H1 (cell line): ENCODE measurements around the gene HLA-DPB1. TPM values are rescaled to one million over a fixed set of nuclear protein-coding genes. Genes with fewer than 3 reads are reported as not detected.

Experiments used
- CTCF ChIA-PET: fragments of 300-600 bp; sonication (Branson Sonifier 250); formaldehyde crosslinking; loops from one replicate; lab custom pipeline; 2021; ENCODE audit not compliant: partially characterized antibody; lab: Charles Lee
- POLR2A ChIA-PET: fragments of 300-600 bp; sonication (Branson Sonifier 250); formaldehyde crosslinking; loops from one replicate; lab custom pipeline; 2021; ENCODE audit warnings: inconsistent platforms; ENCODE audit not compliant: partially characterized antibody; lab: Charles Lee
- DNase-seq, 2 experiments: peaks; one replicate each; pipeline versions ENCODE4 v3.0.0 to v3.0.0-alpha.2; 2010 to 2022; ENCODE audit warnings: low spot score in 2 of 2, low read depth in 1 of 2, mixed read lengths in 1 of 2
- FAIRE-seq: peaks from 2 replicates; lab custom pipeline; 2011; peaks lifted over from hg19 to GRCh38; lab: Jason Lieb, UNC
- H2AFZ ChIP-seq: 2 replicates; pipeline ENCODE4 v1.8.1; 2012; ENCODE audit warnings: low read length, inconsistent platforms
- H2AK5ac ChIP-seq: 2 replicates; pipeline ENCODE4 v1.6.1; 2013; ENCODE audit warnings: low read depth, low read length
- H2BK120ac ChIP-seq: replicated peaks from 2 replicates; pipeline ENCODE3; 2013; ENCODE audit warnings: low read depth, low read length, inconsistent platforms
- H2BK12ac ChIP-seq: 2 replicates; pipeline ENCODE4 v1.6.1; 2013; ENCODE audit warnings: low read depth, low read length
- H2BK15ac ChIP-seq: 2 replicates; pipeline ENCODE4 v1.6.1; 2013; ENCODE audit warnings: low read length
- H2BK20ac ChIP-seq: 2 replicates; pipeline ENCODE4 v1.6.1; 2013; ENCODE audit warnings: low read length
- H2BK5ac ChIP-seq: 2 replicates; pipeline ENCODE4 v1.6.1; 2013; ENCODE audit warnings: low read depth, low read length
- H3K14ac ChIP-seq: 2 replicates; pipeline ENCODE4 v1.6.1; 2013; ENCODE audit warnings: inconsistent platforms; ENCODE audit not compliant: insufficient read length
- H3K18ac ChIP-seq: 2 replicates; pipeline ENCODE4 v1.6.1; 2013; ENCODE audit warnings: low read length; ENCODE audit errors: extremely low read depth
- H3K23ac ChIP-seq: 2 replicates; pipeline ENCODE4 v1.6.1; 2013; ENCODE audit warnings: inconsistent platforms; ENCODE audit not compliant: insufficient read length
- H3K23me2 ChIP-seq: 2 replicates; pipeline ENCODE4 v1.6.1; 2013; ENCODE audit warnings: low read depth, low read length
- H3K27ac ChIP-seq: 2 replicates; pipeline ENCODE4 v1.6.1; 2011; ENCODE audit warnings: low read depth, low read length, inconsistent platforms
- H3K27me3 ChIP-seq, 4 experiments: replicated peaks in 1 of 4; 1 replicate in 1 of 4; 2 replicates in 3 of 4; pipeline versions ENCODE4 v1.6.1 to v1.8.1; 2011 to 2013; ENCODE audit warnings: low read length in 3 of 4, mild to moderate bottlenecking in 3 of 4, inconsistent platforms in 2 of 4, mixed read lengths in 2 of 4, moderate library complexity in 1 of 4; ENCODE audit not compliant: control insufficient read depth in 3 of 4, insufficient read depth in 3 of 4; ENCODE audit errors: extremely low read depth in 1 of 4
- H3K36me3 ChIP-seq, 4 experiments: 2 replicates each; pipeline versions ENCODE4 v1.6.1 to v1.8.1; 2011 to 2013; ENCODE audit warnings: mild to moderate bottlenecking in 4 of 4, low read length in 3 of 4, moderate library complexity in 2 of 4, control low read depth in 1 of 4, inconsistent platforms in 1 of 4; ENCODE audit not compliant: insufficient read depth in 4 of 4, control insufficient read depth in 2 of 4
- H3K4ac ChIP-seq: replicated peaks from 2 replicates; pipeline ENCODE3; 2013; ENCODE audit warnings: low read length, low read depth, mixed read lengths, inconsistent platforms; ENCODE audit not compliant: insufficient read length
- H3K4me1 ChIP-seq, 4 experiments: replicated peaks in 1 of 4; 1 replicate in 1 of 4; 2 replicates in 3 of 4; pipeline versions ENCODE4 v1.6.1 to v1.8.1; 2011 to 2013; ENCODE audit warnings: low read length in 3 of 4, inconsistent platforms in 2 of 4, mixed read lengths in 1 of 4; ENCODE audit not compliant: insufficient read depth in 4 of 4, control insufficient read depth in 3 of 4
- H3K4me2 ChIP-seq, 2 experiments: 2 replicates each; pipeline versions ENCODE4 v1.6.1 to v1.8.1; 2011 to 2013; ENCODE audit warnings: low read depth in 2 of 2, low read length in 2 of 2, control low read depth in 1 of 2, inconsistent platforms in 1 of 2, mild to moderate bottlenecking in 1 of 2; ENCODE audit not compliant: insufficient read depth in 1 of 2
- H3K4me3 ChIP-seq, 4 experiments: fragments of 200-600, 300-600 bp in 1 of 4; sonication (generic), shearing (Covaris generic), sonication (Bioruptor Twin) in 1 of 4; 2 replicates each; pipeline versions ENCODE4 v1.5.1 to v1.8.1; 2011 to 2016; ENCODE audit warnings: low read length in 4 of 4, low read depth in 3 of 4, control low read depth in 2 of 4, inconsistent platforms in 2 of 4, mild to moderate bottlenecking in 2 of 4, mixed read lengths in 1 of 4, moderate library complexity in 1 of 4; ENCODE audit not compliant: insufficient read depth in 2 of 4; ENCODE audit errors: extremely low read depth in 1 of 4
- H3K56ac ChIP-seq: replicated peaks from 2 replicates; pipeline ENCODE3; 2013; ENCODE audit warnings: low read depth, mild to moderate bottlenecking, mixed read lengths, low read length, inconsistent platforms; ENCODE audit not compliant: insufficient read length
- H3K79me1 ChIP-seq: 2 replicates; pipeline ENCODE4 v1.6.1; 2013; ENCODE audit warnings: low read depth, low read length, control low read depth
- H3K79me2 ChIP-seq, 2 experiments: 2 replicates each; pipeline versions ENCODE4 v1.6.1 to v1.8.1; 2012 to 2013; ENCODE audit warnings: low read length in 2 of 2, mild to moderate bottlenecking in 2 of 2, inconsistent platforms in 1 of 2; ENCODE audit not compliant: insufficient read depth in 2 of 2, control insufficient read depth in 1 of 2
- H3K9ac ChIP-seq, 4 experiments: replicated peaks in 1 of 4; 1 replicate in 1 of 4; 2 replicates in 3 of 4; pipeline versions ENCODE4 v1.6.1 to v1.8.1; 2011 to 2013; ENCODE audit warnings: low read depth in 3 of 4, low read length in 3 of 4, control low read depth in 2 of 4, mild to moderate bottlenecking in 2 of 4, moderate library complexity in 2 of 4, inconsistent platforms in 1 of 4; ENCODE audit errors: extremely low read depth in 1 of 4
- H3K9me3 ChIP-seq, 2 experiments: 2 replicates each; pipeline versions ENCODE4 v1.6.1 to v1.8.1; 2012 to 2013; ENCODE audit warnings: mild to moderate bottlenecking in 2 of 2, moderate library complexity in 2 of 2, control low read depth in 1 of 2, inconsistent platforms in 1 of 2, low read depth in 1 of 2, low read length in 1 of 2, mixed read lengths in 1 of 2; ENCODE audit not compliant: insufficient read depth in 2 of 2
- H4K20me1 ChIP-seq, 2 experiments: replicated peaks in 1 of 2; 2 replicates each; pipeline versions ENCODE3 to v1.8.1; 2011 to 2013; ENCODE audit warnings: inconsistent platforms in 2 of 2, low read length in 2 of 2, mild to moderate bottlenecking in 1 of 2; ENCODE audit not compliant: insufficient read depth in 2 of 2, control insufficient read depth in 1 of 2
- H4K5ac ChIP-seq: 2 replicates; pipeline ENCODE4 v1.6.1; 2013; ENCODE audit warnings: low read length, low read depth, mixed read lengths, inconsistent platforms; ENCODE audit not compliant: insufficient read length
- H4K8ac ChIP-seq: 2 replicates; pipeline ENCODE4 v1.8.0; 2013; ENCODE audit warnings: mild to moderate bottlenecking, moderate library complexity, low read length, inconsistent platforms; ENCODE audit not compliant: insufficient read depth; ENCODE audit errors: extremely low read depth
- H4K91ac ChIP-seq: replicated peaks from 2 replicates; pipeline ENCODE3; 2013; ENCODE audit warnings: low read length, mixed read lengths, inconsistent platforms; ENCODE audit not compliant: insufficient read length
- BACH1 ChIP-seq: IDR thresholded peaks from 2 replicates; pipeline ENCODE4 v1.6.1; 2012; ENCODE audit warnings: low read length, improper control_type of control experiment
- CHD1 ChIP-seq: IDR thresholded peaks from 2 replicates; pipeline ENCODE4 v1.6.1; 2012; ENCODE audit warnings: low read depth, low read length, improper control_type of control experiment
- CREB1 ChIP-seq: IDR thresholded peaks from 2 replicates; pipeline ENCODE4 v1.6.1; 2012; ENCODE audit warnings: inconsistent platforms
- RFX5 ChIP-seq: IDR thresholded peaks from 2 replicates; pipeline ENCODE4 v1.6.1; 2011; ENCODE audit warnings: low read depth, low read length, improper control_type of control experiment, borderline replicate concordance
- SP2 ChIP-seq: IDR thresholded peaks from 2 replicates; pipeline ENCODE4 v1.6.1; 2012; ENCODE audit warnings: mild to moderate bottlenecking, low read length, inconsistent platforms
- WGBS, 2 experiments: shearing (Covaris generic) in 1 of 2; methylation state at CpG; one replicate each; pipeline versions ENCODE4 v1.1.6 to v1.1.7; 2013 to 2015; ENCODE audit warnings: low lambda C conversion rate in 2 of 2, mixed read lengths in 2 of 2, inconsistent platforms in 1 of 2, low coverage in 1 of 2, missing lambda C conversion rate in 1 of 2; ENCODE audit not compliant: insufficient replicate concordance in 2 of 2, insufficient coverage in 1 of 2, insufficient read length in 1 of 2; ENCODE audit errors: extremely low coverage in 1 of 2, missing lambda C conversion rate in 1 of 2; 5-methylcytosine and 5-hydroxymethylcytosine counted together
- polyA plus RNA-seq, 7 experiments: library from polyadenylated mRNA; depleted of rRNA in 3 of 7; stranded (reverse) in 5 of 7; unstranded in 2 of 7; fragments of >200 nt in 5 of 7; fragments of 200-250 nt in 2 of 7; gene quantifications; 1 replicate in 5 of 7; 2 replicates in 1 of 7; 4 replicates in 1 of 7; pipeline versions ENCODE4 v1.2.1 to v1.2.3, GENCODE V29; 2011 to 2013; ENCODE audit warnings: missing spikeins in 2 of 7, mixed read lengths in 2 of 7
- total RNA-seq: library from RNA; stranded (reverse); fragmentation: NEBNext Ultra II Directional; extraction: Animal tissue kit (Norgen Biotek cat#: 25700); gene quantifications from 2 replicates; pipeline ENCODE4 v1.2.1, GENCODE V29; 2021

Gene HLA-DPB1
- total and polyA plus RNA-seq, 2 of the 8 experiments (the other 6 are each of a cell fraction or from before 2014, with no cell fraction given): 32.3 to 58.8 TPM

DNA sequence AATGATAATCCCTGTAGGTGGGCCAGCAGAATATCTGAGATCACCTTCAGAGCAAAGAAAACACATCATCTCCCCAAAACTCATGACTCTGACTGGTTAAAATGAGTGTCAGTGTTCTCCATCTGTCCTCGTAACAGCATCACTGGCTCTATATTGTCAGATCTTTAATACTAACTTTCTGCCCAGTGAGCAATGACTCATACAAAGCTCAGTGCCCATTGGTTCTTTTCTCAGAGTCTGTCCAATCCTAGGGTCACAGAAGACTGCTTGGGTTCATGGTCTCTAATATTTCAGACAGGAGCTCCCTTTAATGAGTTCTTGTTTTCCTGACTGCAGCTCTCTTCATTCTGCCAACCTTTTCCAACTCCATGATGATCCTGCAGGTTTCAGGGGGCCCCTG lies 36.4 kb downstream of the HLA-DPB1 start:
- H3K4me1 ChIP-seq: peaks cover 0 to 2% (median 0%) of the 10 kb centered on the region in 4 experiments; a peak in 3 of 7 replicates
- no peaks in the 10 kb centered on the region for H3K9me3 ChIP-seq
- FAIRE-seq (no peak), DNase-seq (no peak)
- no peak overlapping the region for H3K27ac ChIP-seq
- H2AK5ac ChIP-seq: no peak overlapping the region
- no peak overlapping the region for H4K5ac ChIP-seq
- POLR2A ChIA-PET: interaction anchor here (1.1 kb wide), 2 partner anchors 9 to 32 kb away, joined by 3 to 6 read pairs; no protein-coding TSS in a partner anchor
- no peaks in the 10 kb centered on the region for H3K79me1 ChIP-seq
- peaks cover 5% of the 10 kb centered on the region; the same call in 1 of the 2 replicates for H3K23me2 ChIP-seq
- no peak overlapping the region for H4K91ac ChIP-seq
- no peaks in the 10 kb centered on the region; a peak in 1 of 7 replicates for H3K27me3 ChIP-seq
- H3K23ac ChIP-seq: no peak overlapping the region
- no peaks in the 10 kb centered on the region for H4K20me1 ChIP-seq
- no peak overlapping the region for H2AFZ ChIP-seq
- no peak overlapping the region for H2BK20ac ChIP-seq
- no peak overlapping the region for H4K8ac ChIP-seq
- no peak overlapping the region for H3K9ac ChIP-seq
- peak overlapping the region; percentile 24; the same call in 1 of the 2 replicates for H3K18ac ChIP-seq
- no peak overlapping the region for H3K56ac ChIP-seq
- no peak overlapping the region for H3K14ac ChIP-seq
- H2BK15ac ChIP-seq: peak overlapping the region; percentile 32; the same call in 1 of the 2 replicates
- TF ChIP-seq CREB1 (peak; percentile 72; the same call in 1 of the 2 replicates), BACH1 (no peak), RFX5 (peak; percentile 96), CHD1 (no peak), SP2 (no peak)
- H3K4me3 ChIP-seq: no peak overlapping the region
- no peak overlapping the region for H3K4ac ChIP-seq
- CTCF ChIA-PET: interaction anchor here (1.0 to 1.5 kb wide), 7 partner anchors 12 to 128 kb away, joined by 3 to 5 read pairs (median 4); no protein-coding TSS in a partner anchor
- H2BK120ac ChIP-seq: no peak overlapping the region
- no peak overlapping the region for H2BK5ac ChIP-seq
- H3K36me3 ChIP-seq: no peaks in the 10 kb centered on the region
- H3K79me2 ChIP-seq: no peaks in the 10 kb centered on the region
- no peak overlapping the region for H3K4me2 ChIP-seq
- 86% methylated on average over 1 of the region's 1 CpG; no CpG with 5 or more reads in 1 of the 2 experiments for WGBS, 2 experiments
- no peak overlapping the region for H2BK12ac ChIP-seq
